Middle frontal gyrus (tissue), 1 donor: Measurements from ENCODE around the gene CIBAR2.

Source experiments
- DNase-seq: peaks from one replicate; pipeline ENCODE4 v3.0.0-alpha.2; 2015; ENCODE audit warnings: low spot score; ENCODE audit errors: extremely low spot score

The CIBAR2 gene

DNA sequence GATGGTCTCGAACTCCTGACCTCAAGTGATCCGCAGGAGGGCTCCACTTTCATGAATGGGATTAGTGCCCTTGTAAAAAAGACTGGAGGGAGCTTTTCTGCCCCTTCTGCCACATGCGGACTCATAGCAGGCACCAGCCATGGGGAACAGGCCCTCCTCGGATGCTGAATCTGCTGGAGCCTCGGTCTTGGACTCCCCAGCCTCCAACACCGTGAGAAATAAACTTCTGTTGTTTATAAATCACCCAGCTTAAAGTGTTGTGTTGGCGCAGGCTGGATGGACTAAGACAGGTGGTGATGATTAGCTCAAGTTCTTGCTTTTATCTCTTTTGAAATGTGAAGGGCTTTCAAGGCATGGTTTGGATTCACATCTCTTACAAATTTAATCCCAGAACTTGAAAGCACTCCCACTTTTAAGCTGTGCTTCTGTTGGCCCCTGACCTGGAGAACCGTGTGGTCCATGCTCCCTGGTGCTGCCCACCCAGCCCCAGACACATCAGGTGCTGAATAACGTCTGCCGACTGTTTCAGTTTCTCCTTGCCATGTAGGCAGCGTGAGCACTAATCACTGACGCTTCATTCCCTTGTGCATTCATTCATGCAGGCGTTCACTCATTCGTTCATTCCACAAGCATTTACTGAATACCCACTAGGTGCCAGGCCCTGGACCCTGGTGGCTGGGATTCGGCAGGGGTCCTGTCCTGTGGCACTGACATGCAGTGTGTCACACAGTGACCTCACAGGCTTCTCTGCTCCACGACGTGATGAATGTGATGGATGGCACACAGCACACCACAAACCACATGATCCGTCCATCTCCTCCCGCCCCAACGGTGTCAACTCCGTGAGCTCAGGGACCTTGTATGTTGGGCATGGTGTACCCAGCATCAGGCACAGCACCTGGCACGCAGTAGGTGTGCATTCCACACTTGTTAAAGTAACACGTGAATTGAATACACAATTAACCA lies 8.9 kb downstream of the CIBAR2 start:
- DNase-seq = no peak

- DNase-seq = no peak
These were observed 10.2 kb downstream of the CIBAR2 start for GRCh38 chr16:85101956-85102630.

GRCh38 chr16:85100265-85100664 lies 12.0 kb downstream of the CIBAR2 start:
- no peak for DNase-seq

GRCh38 chr16:85098565-85098964 lies 13.7 kb downstream of the CIBAR2 start:
- DNase-seq = no peak

GRCh38 chr16:85096921-85097320 lies 15.4 kb downstream of the CIBAR2 start:
- no peak for DNase-seq

- no peak for DNase-seq
These were observed 17.5 kb downstream of the CIBAR2 start for GRCh38 chr16:85094812-85095211.

GRCh38 chr16:85094176-85094805 lies 18.0 kb downstream of the CIBAR2 start:
- DNase-seq = no peak

DNA sequence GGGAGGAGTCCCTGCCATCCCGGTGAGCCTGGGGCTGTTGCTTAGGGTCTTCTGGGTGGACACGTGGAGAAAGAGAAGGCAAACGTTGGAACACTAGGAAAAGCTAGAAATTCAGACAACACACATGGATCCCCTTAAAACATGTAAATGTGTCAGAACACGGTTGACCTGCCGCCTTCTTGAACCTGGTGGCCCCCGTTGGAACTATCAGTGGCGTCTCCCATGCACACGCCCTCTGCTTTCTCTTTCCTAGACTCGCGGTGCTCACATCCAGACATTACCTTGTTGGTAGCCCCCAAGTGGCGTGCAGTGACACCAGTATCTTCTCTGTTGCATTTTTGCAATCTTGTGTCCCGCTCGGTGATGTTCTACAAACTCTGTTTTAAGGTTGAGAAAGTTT lies 18.6 kb downstream of the CIBAR2 start:
- DNase-seq = no peak

- no peak for DNase-seq
These were observed 19.4 kb downstream of the CIBAR2 start for GRCh38 chr16:85092851-85093250.

- DNase-seq = no peak
These were observed 20.0 kb downstream of the CIBAR2 start for GRCh38 chr16:85092309-85092708.

- no peak for DNase-seq
These were observed 20.8 kb downstream of the CIBAR2 start for GRCh38 chr16:85091522-85091910.

DNA sequence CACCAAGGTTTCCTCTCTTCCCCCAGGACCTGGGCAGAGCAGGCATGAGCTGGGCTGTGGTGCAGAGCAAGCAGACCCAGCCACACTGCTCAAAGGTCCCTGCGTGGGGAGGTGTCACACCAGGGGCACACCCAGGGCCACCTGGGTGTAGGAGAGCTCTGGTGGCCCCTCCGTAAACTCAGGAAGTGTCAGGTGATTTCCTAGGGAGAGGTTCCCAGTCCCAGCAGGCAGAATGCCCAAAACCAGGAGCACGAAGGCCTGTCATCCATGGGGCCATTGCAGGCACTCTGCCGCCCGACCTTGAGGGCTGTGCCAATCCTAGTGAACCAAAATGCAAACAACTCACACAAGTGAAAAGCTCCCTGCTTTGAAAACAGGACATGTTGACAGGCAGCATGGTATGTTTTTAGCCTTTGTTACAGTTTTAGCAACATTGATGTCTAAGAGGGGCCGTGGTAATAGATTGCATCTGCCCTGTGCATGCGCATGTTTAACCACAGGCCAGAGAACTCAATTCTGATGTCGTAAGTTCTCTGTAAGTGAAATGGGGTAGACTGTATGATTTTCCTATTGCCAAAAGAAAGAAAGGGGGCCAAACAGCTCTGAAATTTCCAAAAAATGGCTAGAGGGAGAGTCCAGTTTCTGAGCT lies 21.3 kb downstream of the CIBAR2 start:
- no peak for DNase-seq

DNA sequence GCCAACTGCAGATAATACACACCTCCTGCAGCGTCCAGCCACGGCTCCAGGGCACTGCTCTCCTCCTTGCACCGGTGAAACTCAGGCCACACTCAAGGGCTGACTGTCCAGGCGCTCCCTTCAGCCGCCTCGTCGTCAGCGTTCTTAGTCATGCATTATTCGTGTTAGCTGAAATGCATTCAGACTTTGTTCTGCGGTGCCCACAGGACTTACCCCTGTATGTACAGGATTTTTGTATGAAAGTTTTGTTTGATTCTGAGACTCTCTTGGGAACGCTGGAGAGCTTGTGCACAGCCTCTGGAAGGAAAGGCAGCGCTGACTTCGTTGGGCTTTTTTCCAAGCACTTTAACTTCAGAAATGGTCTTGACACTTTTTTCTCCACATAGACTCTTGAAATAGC lies 22.1 kb downstream of the CIBAR2 start:
- DNase-seq = no peak

DNA sequence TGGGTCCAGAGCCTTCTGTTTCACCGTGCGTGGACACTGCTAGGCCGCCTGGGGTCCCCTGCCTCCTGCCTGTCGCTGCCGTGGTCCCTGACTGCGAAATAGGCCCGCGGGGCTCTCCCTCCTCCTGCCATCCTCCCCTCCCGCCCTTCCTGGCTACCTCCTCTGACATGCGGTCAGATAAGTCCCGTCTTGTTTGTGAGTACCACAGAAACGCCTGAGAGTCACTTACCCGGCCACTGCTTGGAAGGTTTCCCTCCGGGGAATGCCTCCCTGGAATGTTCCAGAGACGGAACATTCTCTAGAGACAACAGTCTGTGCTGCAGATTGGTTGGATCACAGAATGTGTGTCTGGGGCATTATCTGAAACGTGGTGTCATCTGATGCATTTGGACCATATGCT lies 22.7 kb downstream of the CIBAR2 start:
- DNase-seq = no peak

GRCh38 chr16:85088570-85089199 lies 23.6 kb downstream of the CIBAR2 start:
- no peak for DNase-seq

DNA sequence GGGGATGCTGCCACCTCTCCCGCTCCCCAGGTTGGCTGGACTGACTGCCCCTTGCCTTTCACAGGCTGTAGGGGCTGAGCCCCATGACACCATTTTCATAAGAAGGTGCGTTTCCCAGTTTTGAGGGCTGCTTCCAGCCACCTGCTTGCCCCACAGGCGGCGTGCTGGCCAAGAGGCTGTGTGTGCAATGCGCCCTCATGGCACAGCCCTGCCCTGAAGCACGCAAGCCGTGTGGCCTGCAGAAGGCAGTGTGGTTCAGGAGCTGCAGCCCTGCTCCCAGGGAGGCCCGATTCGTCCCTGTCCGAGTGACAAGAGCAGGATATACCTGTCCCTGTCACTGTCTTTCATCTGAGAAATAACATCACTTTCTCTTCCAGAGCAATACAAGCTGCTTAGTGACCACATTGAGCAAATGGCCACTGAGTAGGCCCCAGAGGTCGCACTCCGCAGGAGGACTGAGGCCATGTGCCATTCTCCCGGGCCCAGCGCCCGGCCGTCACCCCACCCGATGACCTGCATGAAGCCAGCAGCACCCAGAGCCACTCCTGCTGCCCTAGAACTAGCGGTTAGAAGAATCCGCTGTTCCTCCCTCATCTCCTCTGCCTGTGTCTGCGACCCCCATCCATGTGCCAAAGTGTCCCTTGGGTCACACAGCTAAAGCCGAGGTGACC lies 24.2 kb downstream of the CIBAR2 start:
- no peak for DNase-seq

DNA sequence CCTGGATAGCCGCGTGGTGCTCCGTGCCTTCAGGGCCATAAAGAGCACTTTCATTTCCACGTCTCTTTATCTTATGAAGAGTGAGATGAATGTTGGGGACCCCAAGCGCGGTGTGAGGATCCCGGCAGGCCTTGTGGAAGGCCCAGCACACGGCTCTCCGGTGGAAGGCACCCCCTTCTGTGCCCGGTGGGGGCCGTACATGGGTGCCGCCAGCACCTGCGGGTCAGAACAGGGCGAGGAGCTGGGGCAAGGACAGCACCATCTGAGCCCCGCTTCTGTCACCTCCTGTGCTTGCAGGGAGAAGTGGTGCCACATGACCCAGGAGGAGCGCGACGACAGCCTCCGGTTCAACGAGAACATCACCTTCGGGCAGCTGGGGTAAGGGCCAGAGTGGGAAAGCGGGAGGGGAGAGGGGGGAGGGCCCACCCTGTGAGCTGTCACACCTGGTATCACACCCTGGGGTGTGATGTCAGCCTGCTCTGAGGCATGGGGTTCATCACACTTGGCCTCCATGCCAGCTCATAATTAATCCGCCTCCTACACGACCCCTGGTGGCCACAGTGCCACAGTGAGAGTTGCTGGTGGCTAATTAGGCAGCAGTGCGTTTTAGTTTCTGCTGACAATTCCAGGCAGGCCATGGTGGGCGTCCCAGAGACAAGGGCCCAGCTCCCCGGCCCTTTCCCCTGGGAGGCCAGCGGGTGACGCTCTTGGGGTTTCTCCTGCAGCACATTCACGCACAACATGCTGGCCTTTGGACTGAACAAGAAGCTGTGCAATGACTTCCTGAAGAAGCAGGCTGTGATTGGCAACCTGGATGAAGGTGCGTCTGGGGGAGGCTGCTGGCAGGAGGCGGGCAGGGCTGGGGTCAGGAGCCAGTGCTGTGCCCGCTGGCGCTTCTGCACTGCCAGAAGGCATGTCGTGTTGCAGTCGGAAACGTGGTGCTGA lies 25.7 kb downstream of the CIBAR2 start:
- no peak for DNase-seq

- DNase-seq = no peak
These were observed 26.6 kb downstream of the CIBAR2 start for GRCh38 chr16:85085721-85086120.

DNA sequence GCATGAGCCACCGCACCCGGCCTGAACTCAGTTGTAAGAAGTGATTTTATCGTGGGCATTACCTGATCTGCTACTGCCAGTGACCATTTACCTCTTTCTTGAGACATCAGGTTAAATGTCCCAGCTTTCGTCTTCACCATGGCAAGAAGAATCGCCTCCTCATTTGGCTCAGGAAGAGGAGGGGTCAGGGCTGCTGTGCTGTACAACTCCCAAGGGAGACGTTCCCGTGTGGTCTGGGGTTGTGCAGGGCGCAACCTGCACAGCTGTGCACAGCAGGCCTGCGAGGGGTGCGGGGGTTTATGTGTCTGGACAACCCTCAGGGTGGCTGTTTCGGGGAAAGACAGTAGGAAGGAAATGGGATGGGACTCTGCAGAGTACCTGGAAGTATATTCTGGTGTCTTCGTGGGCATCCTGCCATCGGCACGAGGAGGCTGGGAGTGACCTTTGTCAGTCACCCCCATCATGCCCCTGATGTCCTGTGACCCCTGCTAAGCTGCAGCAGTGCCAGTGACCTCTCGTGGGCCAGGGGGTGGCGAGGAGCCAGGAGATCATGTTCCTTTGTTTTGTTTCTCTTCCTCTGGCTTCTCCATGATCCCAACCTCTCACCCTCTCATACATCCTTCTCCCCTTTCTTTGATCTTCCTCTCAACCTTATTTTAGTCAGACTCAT lies 27.3 kb downstream of the CIBAR2 start:
- no peak for DNase-seq
